ENCODE data around the gene DLL4. TPM values are rescaled to one million over a fixed set of nuclear protein-coding genes. Genes with fewer than 3 reads are reported as not detected.

DLL4 gene
- 10 to 100 TPM in 1 of 3 donors, 1 to 10 TPM in 2; 3.5 to 10.5 (median 5.0) TPM for total RNA-seq

- Histone ChIP-seq H3K27me3 (peaks cover 6 to 67% of the 10 kb centered on the region in 2 donors), H3K4me3 (peak within 1 kb of the TSS; percentile 46 to 60 (median 57)), H3K9me3 (no peaks in the 10 kb centered on the region), H3K36me3 (no peaks in the 10 kb centered on the region), H3K27ac (peak within 1 kb of the TSS in 1 of 2 donors; percentile 46), H3K4me1 (peaks cover 10 to 27% of the 10 kb centered on the region in 2 donors)
- DNase-seq (ENCODE audit: low spot score in 2 of 2) = peak; percentile 44 to 62
- intact Hi-C loops (cut with DNase I; ENCODE audit: low total_unique reads) = no loop called here
- TF ChIP-seq POLR2A (IDR thresholded peaks at IDR 0.05) (peak; percentile 15), POLR2AphosphoS5 (IDR thresholded peaks at IDR 0.05) (peak; percentile 47 to 62 (median 49)), CTCF (IDR thresholded peaks at IDR 0.05) (no peak)
These were observed at the start of gene DLL4 for GRCh38 chr15:40928821-40929659. DLL4 (plus strand) TSS chr15:40929340; CDS start chr15:40929669, 329 bp downstream.

- Histone ChIP-seq H3K27ac (peak overlapping the region in 1 of 2 donors; percentile 73), H3K4me3 (no peak overlapping the region), H3K4me1 (no peaks in the 10 kb centered on the region), H3K9me3 (no peaks in the 10 kb centered on the region), H3K27me3 (no peaks in the 10 kb centered on the region), H3K36me3 (no peaks in the 10 kb centered on the region)
- no peak for TF ChIP-seq POLR2AphosphoS5 (IDR thresholded peaks at IDR 0.05)
- no peak for TF ChIP-seq POLR2A (IDR thresholded peaks at IDR 0.05)
- no peak for TF ChIP-seq CTCF (IDR thresholded peaks at IDR 0.05)
- intact Hi-C loops (cut with DNase I; ENCODE audit: low total_unique reads) = no loop called here
- no peak for DNase-seq (ENCODE audit: low spot score in 2 of 2)
These were observed 49.5 kb upstream of the DLL4 start for GRCh38 chr15:40879609-40880008.

- no peaks in the 10 kb centered on the region for H3K4me1 ChIP-seq
- H3K36me3 ChIP-seq = no peaks in the 10 kb centered on the region
- intact Hi-C loops (cut with DNase I; ENCODE audit: low total_unique reads) = no loop called here
- TF ChIP-seq POLR2AphosphoS5 (IDR thresholded peaks at IDR 0.05) (no peak), CTCF (IDR thresholded peaks at IDR 0.05) (no peak), POLR2A (IDR thresholded peaks at IDR 0.05) (no peak)
- H3K27me3 ChIP-seq = no peaks in the 10 kb centered on the region
- no peak overlapping the region for H3K27ac ChIP-seq
- no peaks in the 10 kb centered on the region for H3K9me3 ChIP-seq
- no peak overlapping the region for H3K4me3 ChIP-seq
- no peak for DNase-seq (ENCODE audit: low spot score in 2 of 2)
These were observed 47.8 kb upstream of the DLL4 start for GRCh38 chr15:40881351-40881750.

- Histone ChIP-seq H3K36me3 (no peaks in the 10 kb centered on the region), H3K4me1 (no peaks in the 10 kb centered on the region), H3K27me3 (no peaks in the 10 kb centered on the region), H3K27ac (no peak overlapping the region), H3K4me3 (no peak overlapping the region), H3K9me3 (no peaks in the 10 kb centered on the region)
- intact Hi-C loops (cut with DNase I; ENCODE audit: low total_unique reads) = no loop called here
- TF ChIP-seq POLR2A (IDR thresholded peaks at IDR 0.05) (no peak), CTCF (IDR thresholded peaks at IDR 0.05) (no peak), POLR2AphosphoS5 (IDR thresholded peaks at IDR 0.05) (no peak)
- DNase-seq (ENCODE audit: low spot score in 2 of 2) = no peak
These were observed 42.6 kb upstream of the DLL4 start for GRCh38 chr15:40886586-40886985.

GRCh38 chr15:40889112-40889511, 40.0 kb upstream of the DLL4 start:
- Histone ChIP-seq H3K27me3 (no peaks in the 10 kb centered on the region), H3K36me3 (no peaks in the 10 kb centered on the region), H3K4me1 (peaks cover 0 to 5% of the 10 kb centered on the region in 2 donors), H3K9me3 (no peaks in the 10 kb centered on the region), H3K27ac (no peak overlapping the region), H3K4me3 (no peak overlapping the region)
- TF ChIP-seq CTCF (IDR thresholded peaks at IDR 0.05) = no peak
- TF ChIP-seq POLR2A (IDR thresholded peaks at IDR 0.05) = no peak
- no peak for TF ChIP-seq POLR2AphosphoS5 (IDR thresholded peaks at IDR 0.05)
- intact Hi-C loops (cut with DNase I; ENCODE audit: low total_unique reads) = no loop called here
- DNase-seq (ENCODE audit: low spot score in 2 of 2) = no peak

All from breast epithelium (tissue), 4 donors.